ENCODE measurements around the gene ZFP82.

GRCh38 chr19:36363845-36364244 lies 54.6 kb downstream of the ZFP82 start:
- TF ChIP-seq, protein P1, sequence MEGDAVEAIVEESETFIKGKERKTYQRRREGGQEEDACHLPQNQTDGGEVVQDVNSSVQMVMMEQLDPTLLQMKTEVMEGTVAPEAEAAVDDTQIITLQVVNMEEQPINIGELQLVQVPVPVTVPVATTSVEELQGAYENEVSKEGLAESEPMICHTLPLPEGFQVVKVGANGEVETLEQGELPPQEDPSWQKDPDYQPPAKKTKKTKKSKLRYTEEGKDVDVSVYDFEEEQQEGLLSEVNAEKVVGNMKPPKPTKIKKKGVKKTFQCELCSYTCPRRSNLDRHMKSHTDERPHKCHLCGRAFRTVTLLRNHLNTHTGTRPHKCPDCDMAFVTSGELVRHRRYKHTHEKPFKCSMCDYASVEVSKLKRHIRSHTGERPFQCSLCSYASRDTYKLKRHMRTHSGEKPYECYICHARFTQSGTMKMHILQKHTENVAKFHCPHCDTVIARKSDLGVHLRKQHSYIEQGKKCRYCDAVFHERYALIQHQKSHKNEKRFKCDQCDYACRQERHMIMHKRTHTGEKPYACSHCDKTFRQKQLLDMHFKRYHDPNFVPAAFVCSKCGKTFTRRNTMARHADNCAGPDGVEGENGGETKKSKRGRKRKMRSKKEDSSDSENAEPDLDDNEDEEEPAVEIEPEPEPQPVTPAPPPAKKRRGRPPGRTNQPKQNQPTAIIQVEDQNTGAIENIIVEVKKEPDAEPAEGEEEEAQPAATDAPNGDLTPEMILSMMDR (IDR thresholded peaks at IDR 0.05; ENCODE audit: low read length): no peak
- no peak for TF ChIP-seq EZH2 (optimal IDR thresholded peaks at IDR 0.05; ENCODE audit: low read depth, low read length)

Measured in MM.1S (cell line).